CD8-positive, alpha-beta memory T cell (primary cell): ENCODE measurements around the gene ENPP1. TPM values are rescaled to one million over a fixed set of nuclear protein-coding genes. Genes with fewer than 3 reads are reported as not detected.

Experiments
- CTCF ChIA-PET: fragments of 350-600 bp; sonication (Branson Sonifier 250); formaldehyde crosslinking; loops from one replicate; lab custom pipeline; 2021; ENCODE audit warnings: antibody characterized with exemption; lab: Charles Lee
- POLR2A ChIA-PET: fragments of 350-600 bp; sonication (Branson Sonifier 250); formaldehyde crosslinking; loops from one replicate; lab custom pipeline; 2021; ENCODE audit warnings: antibody characterized with exemption; lab: Charles Lee
- DNase-seq, 5 donors: peaks; one replicate each; pipeline versions ENCODE4 v3.0.0 to v3.0.0-alpha.2; 2020 to 2022; ENCODE audit warnings: mixed read lengths in 1 of 5
- H3K27ac ChIP-seq: one replicate; pipeline ENCODE4 v1.7.0; 2013; ENCODE audit warnings: low read depth, mild to moderate bottlenecking, low read length, moderate library complexity
- H3K27me3 ChIP-seq: 2 replicates; pipeline ENCODE4 v1.7.0; 2013; ENCODE audit warnings: low read length, mild to moderate bottlenecking; ENCODE audit not compliant: insufficient read depth, poor library complexity, severe bottlenecking
- H3K36me3 ChIP-seq: 2 replicates; pipeline ENCODE4 v1.7.0; 2013; ENCODE audit warnings: mild to moderate bottlenecking, low read length, moderate library complexity; ENCODE audit not compliant: insufficient read depth
- H3K4me1 ChIP-seq: 2 replicates; pipeline ENCODE4 v1.7.0; 2013; ENCODE audit warnings: mild to moderate bottlenecking, low read length, moderate library complexity; ENCODE audit not compliant: insufficient read depth
- H3K4me3 ChIP-seq: 2 replicates; pipeline ENCODE4 v1.7.0; 2013; ENCODE audit warnings: mild to moderate bottlenecking, low read length
- H3K9me3 ChIP-seq: 2 replicates; pipeline ENCODE4 v1.7.0; 2013; ENCODE audit warnings: mild to moderate bottlenecking, low read length
- H3K27ac Mint-ChIP-seq, 8 donors: one replicate each; pipeline ENCODE4 v1.8.0; 2020 to 2021; ENCODE audit warnings: mixed read lengths in 8 of 8, mild to moderate bottlenecking in 6 of 8, inconsistent platforms in 3 of 8, moderate library complexity in 3 of 8
- H3K27me3 Mint-ChIP-seq, 2 donors: one replicate each; pipeline ENCODE4 v1.8.0; 2020 to 2021; ENCODE audit warnings: mixed read lengths in 2 of 2, mild to moderate bottlenecking in 1 of 2, moderate library complexity in 1 of 2
- H3K36me3 Mint-ChIP-seq, 3 donors: one replicate each; pipeline ENCODE4 v1.8.0; 2020 to 2021; ENCODE audit warnings: mixed read lengths in 3 of 3, inconsistent platforms in 1 of 3, mild to moderate bottlenecking in 1 of 3
- H3K4me1 Mint-ChIP-seq, 3 donors: one replicate each; pipeline ENCODE4 v1.8.0; 2020 to 2021; ENCODE audit warnings: mixed read lengths in 3 of 3, inconsistent platforms in 1 of 3, mild to moderate bottlenecking in 1 of 3
- H3K4me3 Mint-ChIP-seq, 7 donors: one replicate each; pipeline ENCODE4 v1.8.0; 2020 to 2021; ENCODE audit warnings: mixed read lengths in 7 of 7, mild to moderate bottlenecking in 6 of 7, moderate library complexity in 4 of 7, inconsistent platforms in 2 of 7
- H3K9me3 Mint-ChIP-seq, 5 donors: one replicate each; pipeline ENCODE4 v1.8.0; 2020 to 2022; ENCODE audit warnings: mixed read lengths in 5 of 5, mild to moderate bottlenecking in 3 of 5, moderate library complexity in 2 of 5, inconsistent platforms in 1 of 5
- polyA plus RNA-seq: library from polyadenylated mRNA; unstranded; fragments of 300-500 nt; fragmentation: Illumina TruSeq; gene quantifications from one replicate; pipeline ENCODE4 v1.2.3, GENCODE V29; 2021
- total RNA-seq, 2 experiments: library from RNA; stranded (reverse); gene quantifications; one replicate each; pipeline ENCODE4 v1.2.3, GENCODE V29; 2021

Gene ENPP1
- total and polyA plus RNA-seq, 3 experiments from 2014 or later: 1.2 to 2.2 (median 2.2) TPM

GRCh38 chr6:131789219-131789618 lies 18.6 kb upstream of the ENPP1 start:
- Histone ChIP-seq H3K27me3 (no peaks in the 10 kb centered on the region), H3K36me3 (no peaks in the 10 kb centered on the region), H3K4me1 (no peaks in the 10 kb centered on the region), H3K4me3 (no peak overlapping the region), H3K9me3 (no peaks in the 10 kb centered on the region), H3K27ac (no peak overlapping the region)
- Mint-ChIP-seq H3K4me3 (no peak overlapping the region), H3K27ac (peak overlapping the region in 2 of 8 donors; percentile 10 to 54), H3K4me1 (peaks cover 4 to 9% (median 8%) of the 10 kb centered on the region in 3 donors), H3K9me3 (no peaks in the 10 kb centered on the region), H3K36me3 (no peaks in the 10 kb centered on the region), H3K27me3 (peaks cover 0 to 8% of the 10 kb centered on the region in 2 donors)
- DNase-seq: peak in 1 of 5 donors; percentile 17
- ChIA-PET CTCF (no interaction called here), POLR2A (no interaction called here)

GRCh38 chr6:131791476-131791875 lies 16.3 kb upstream of the ENPP1 start:
- POLR2A ChIA-PET: no interaction called here

GRCh38 chr6:131792091-131792496 lies 15.7 kb upstream of the ENPP1 start:
- H3K27ac Mint-ChIP-seq: no peak overlapping the region
- POLR2A ChIA-PET: no interaction called here
- no peak overlapping the region for H3K4me3 ChIP-seq
- no peaks in the 10 kb centered on the region for H3K4me1 ChIP-seq
- no peak overlapping the region for H3K27ac ChIP-seq
- H3K27me3 Mint-ChIP-seq: peaks cover 0 to 21% of the 10 kb centered on the region in 2 donors
- peaks cover 4 to 9% (median 8%) of the 10 kb centered on the region in 3 donors for H3K4me1 Mint-ChIP-seq
- no peaks in the 10 kb centered on the region for H3K36me3 Mint-ChIP-seq
- no peak for DNase-seq
- H3K27me3 ChIP-seq: no peaks in the 10 kb centered on the region
- H3K9me3 ChIP-seq: no peaks in the 10 kb centered on the region
- CTCF ChIA-PET: no interaction called here
- no peaks in the 10 kb centered on the region for H3K9me3 Mint-ChIP-seq
- no peaks in the 10 kb centered on the region for H3K36me3 ChIP-seq
- H3K4me3 Mint-ChIP-seq: no peak overlapping the region

More at GRCh38 chr6:131791476-131791875, 16.3 kb upstream of the ENPP1 start:
- no peak overlapping the region for H3K27ac ChIP-seq
- CTCF ChIA-PET: no interaction called here
- H3K36me3 ChIP-seq: no peaks in the 10 kb centered on the region
- no peak for DNase-seq
- H3K27me3 ChIP-seq: no peaks in the 10 kb centered on the region
- H3K4me1 ChIP-seq: no peaks in the 10 kb centered on the region
- Mint-ChIP-seq H3K27ac (no peak overlapping the region), H3K36me3 (no peaks in the 10 kb centered on the region), H3K4me3 (no peak overlapping the region), H3K9me3 (no peaks in the 10 kb centered on the region), H3K27me3 (peaks cover 0 to 15% of the 10 kb centered on the region in 2 donors), H3K4me1 (peaks cover 4 to 9% (median 8%) of the 10 kb centered on the region in 3 donors)
- no peak overlapping the region for H3K4me3 ChIP-seq
- H3K9me3 ChIP-seq: no peaks in the 10 kb centered on the region

GRCh38 chr6:131795366-131795765 lies 12.5 kb upstream of the ENPP1 start:
- Histone ChIP-seq H3K9me3 (no peaks in the 10 kb centered on the region), H3K4me1 (no peaks in the 10 kb centered on the region), H3K27ac (no peak overlapping the region), H3K4me3 (no peak overlapping the region), H3K36me3 (no peaks in the 10 kb centered on the region), H3K27me3 (no peaks in the 10 kb centered on the region)
- POLR2A ChIA-PET: no interaction called here
- CTCF ChIA-PET: no interaction called here
- Mint-ChIP-seq H3K9me3 (peaks cover 0 to 6% (median 0%) of the 10 kb centered on the region in 5 donors), H3K27ac (no peak overlapping the region), H3K36me3 (peaks cover 0 to 4% (median 0%) of the 10 kb centered on the region in 3 donors), H3K4me3 (no peak overlapping the region), H3K4me1 (no peaks in the 10 kb centered on the region), H3K27me3 (peaks cover 0 to 33% of the 10 kb centered on the region in 2 donors)
- DNase-seq: no peak

- Histone ChIP-seq H3K9me3 (no peaks in the 10 kb centered on the region), H3K4me1 (no peaks in the 10 kb centered on the region), H3K27ac (no peak overlapping the region), H3K36me3 (no peaks in the 10 kb centered on the region), H3K27me3 (no peaks in the 10 kb centered on the region), H3K4me3 (no peak overlapping the region)
- peaks cover 0 to 4% (median under 1%) of the 10 kb centered on the region in 3 donors for H3K36me3 Mint-ChIP-seq
- POLR2A ChIA-PET: no interaction called here
- peaks cover 22 to 26% (median 25%) of the 10 kb centered on the region in 3 donors for H3K4me1 Mint-ChIP-seq
- no peak overlapping the region for H3K27ac Mint-ChIP-seq
- CTCF ChIA-PET: no interaction called here
- H3K27me3 Mint-ChIP-seq: peaks cover 0 to 15% of the 10 kb centered on the region in 2 donors
- no peak for DNase-seq
- H3K9me3 Mint-ChIP-seq: peaks cover 0 to 6% (median 0%) of the 10 kb centered on the region in 5 donors
- peak overlapping the region in 1 of 7 donors; percentile 52 for H3K4me3 Mint-ChIP-seq
Observed at GRCh38 chr6:131802347-131802746, 5.5 kb upstream of the ENPP1 start.

GRCh38 chr6:131803007-131803769 lies 4.6 kb upstream of the ENPP1 start:
- H3K27ac Mint-ChIP-seq: peak overlapping the region in 5 of 8 donors; percentile 1 to 69 (median 43)
- peak in 1 of 5 donors; percentile 18 for DNase-seq
- ChIA-PET POLR2A (no interaction called here), CTCF (no interaction called here)
- Histone ChIP-seq H3K4me1 (peaks cover under 1% of the 10 kb centered on the region), H3K4me3 (no peak overlapping the region), H3K36me3 (no peaks in the 10 kb centered on the region), H3K27me3 (no peaks in the 10 kb centered on the region), H3K27ac (no peak overlapping the region), H3K9me3 (no peaks in the 10 kb centered on the region)
- peak overlapping the region; percentile 14 to 71 (median 26) for H3K4me3 Mint-ChIP-seq
- peaks cover 0 to 6% (median 0%) of the 10 kb centered on the region in 5 donors for H3K9me3 Mint-ChIP-seq
- peaks cover 0 to 4% (median 1%) of the 10 kb centered on the region in 3 donors for H3K36me3 Mint-ChIP-seq
- H3K27me3 Mint-ChIP-seq: peaks cover 0 to 12% of the 10 kb centered on the region in 2 donors
- H3K4me1 Mint-ChIP-seq: peaks cover 24 to 29% (median 28%) of the 10 kb centered on the region in 3 donors

GRCh38 chr6:131804131-131804530 lies 3.7 kb upstream of the ENPP1 start:
- no peak for DNase-seq
- ChIA-PET CTCF (no interaction called here), POLR2A (no interaction called here)
- Mint-ChIP-seq H3K27me3 (peaks cover 0 to 19% of the 10 kb centered on the region in 2 donors), H3K36me3 (peaks cover 0 to 4% (median 1%) of the 10 kb centered on the region in 3 donors), H3K27ac (no peak overlapping the region), H3K4me1 (peaks cover 31 to 37% (median 37%) of the 10 kb centered on the region in 3 donors), H3K9me3 (peaks cover 0 to 3% (median 0%) of the 10 kb centered on the region in 5 donors), H3K4me3 (no peak overlapping the region)
- no peak overlapping the region for H3K27ac ChIP-seq
- H3K36me3 ChIP-seq: no peaks in the 10 kb centered on the region
- peaks cover 4% of the 10 kb centered on the region for H3K27me3 ChIP-seq
- no peaks in the 10 kb centered on the region for H3K9me3 ChIP-seq
- H3K4me1 ChIP-seq: peaks cover 7% of the 10 kb centered on the region
- H3K4me3 ChIP-seq: no peak overlapping the region

GRCh38 chr6:131807321-131807643 lies 538 bp upstream of the ENPP1 start:
- H3K9me3 Mint-ChIP-seq: no peaks in the 10 kb centered on the region
- Histone ChIP-seq H3K27ac (no peak overlapping the region), H3K4me3 (peak overlapping the region; percentile 49), H3K4me1 (peaks cover 7% of the 10 kb centered on the region), H3K27me3 (peaks cover 4% of the 10 kb centered on the region), H3K36me3 (no peaks in the 10 kb centered on the region), H3K9me3 (no peaks in the 10 kb centered on the region)
- peaks cover 0 to 31% of the 10 kb centered on the region in 2 donors for H3K27me3 Mint-ChIP-seq
- peak overlapping the region; percentile 89 to 94 (median 91) for H3K4me3 Mint-ChIP-seq
- ChIA-PET CTCF (no interaction called here), POLR2A (no interaction called here)
- DNase-seq: no peak
- peak overlapping the region in 6 of 8 donors; percentile 9 to 83 (median 60) for H3K27ac Mint-ChIP-seq
- peaks cover 0 to 1% (median 0%) of the 10 kb centered on the region in 3 donors for H3K36me3 Mint-ChIP-seq
- peaks cover 31 to 35% (median 35%) of the 10 kb centered on the region in 3 donors for H3K4me1 Mint-ChIP-seq
